ENCODE data around the gene COQ2.

COQ2 gene

DNA sequence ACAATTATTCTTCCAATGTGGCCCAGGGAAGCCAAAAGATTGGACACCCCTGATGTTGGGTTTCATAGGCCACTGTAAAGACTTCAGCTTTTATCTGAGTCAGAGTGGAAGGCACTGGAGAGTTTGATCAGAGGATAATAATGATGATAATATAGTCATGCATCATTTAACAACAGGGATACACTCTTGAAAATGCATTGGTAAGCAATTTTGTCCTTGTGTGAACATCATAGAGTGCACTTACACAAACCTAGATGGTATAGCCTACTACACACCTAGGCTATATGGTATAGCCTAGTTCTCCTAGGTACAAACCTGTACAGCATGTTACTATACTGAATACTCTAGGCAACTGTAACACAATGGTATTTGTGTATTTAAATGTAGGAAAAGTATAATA is 70.5 kb downstream of the COQ2 start:
- DNase-seq = no peak

All from activated CD4-positive, alpha-beta T cell treated with anti-CD3 and anti-CD28 coated beads, Interleukin-2, amount 50 U/mL, for 4 hours (primary cell).